Activated naive CD8-positive, alpha-beta T cell treated with anti-CD3 and anti-CD28 coated beads for 36 hours (primary cell): Measurements from ENCODE around the gene MPST. TPM values are rescaled to one million over a fixed set of nuclear protein-coding genes. Genes with fewer than 3 reads are reported as not detected.

Experiments
- DNase-seq: peaks from one replicate; pipeline ENCODE4 v3.0.0; 2021
- H3K27ac Mint-ChIP-seq: one replicate; pipeline ENCODE4 v1.8.0; 2022; ENCODE audit warnings: mild to moderate bottlenecking, moderate library complexity, mixed read lengths
- H3K27me3 Mint-ChIP-seq: one replicate; pipeline ENCODE4 v1.8.0; 2022; ENCODE audit warnings: mild to moderate bottlenecking, mixed read lengths
- H3K36me3 Mint-ChIP-seq: one replicate; pipeline ENCODE4 v1.8.0; 2021; ENCODE audit warnings: mild to moderate bottlenecking, mixed read lengths
- H3K4me1 Mint-ChIP-seq: one replicate; pipeline ENCODE4 v1.8.0; 2021; ENCODE audit warnings: mixed read lengths
- H3K4me3 Mint-ChIP-seq: one replicate; pipeline ENCODE4 v1.8.0; 2022; ENCODE audit warnings: mild to moderate bottlenecking, moderate library complexity, mixed read lengths
- H3K9me3 Mint-ChIP-seq: one replicate; pipeline ENCODE4 v1.8.0; 2022; ENCODE audit warnings: mixed read lengths
- total RNA-seq, 2 experiments: library from RNA; stranded (reverse); gene quantifications; one replicate each; pipeline ENCODE4 v1.2.3, GENCODE V29; 2021

Gene MPST
- total RNA-seq, 2 experiments from 2014 or later: 5.5 to 5.6 TPM

DNA sequence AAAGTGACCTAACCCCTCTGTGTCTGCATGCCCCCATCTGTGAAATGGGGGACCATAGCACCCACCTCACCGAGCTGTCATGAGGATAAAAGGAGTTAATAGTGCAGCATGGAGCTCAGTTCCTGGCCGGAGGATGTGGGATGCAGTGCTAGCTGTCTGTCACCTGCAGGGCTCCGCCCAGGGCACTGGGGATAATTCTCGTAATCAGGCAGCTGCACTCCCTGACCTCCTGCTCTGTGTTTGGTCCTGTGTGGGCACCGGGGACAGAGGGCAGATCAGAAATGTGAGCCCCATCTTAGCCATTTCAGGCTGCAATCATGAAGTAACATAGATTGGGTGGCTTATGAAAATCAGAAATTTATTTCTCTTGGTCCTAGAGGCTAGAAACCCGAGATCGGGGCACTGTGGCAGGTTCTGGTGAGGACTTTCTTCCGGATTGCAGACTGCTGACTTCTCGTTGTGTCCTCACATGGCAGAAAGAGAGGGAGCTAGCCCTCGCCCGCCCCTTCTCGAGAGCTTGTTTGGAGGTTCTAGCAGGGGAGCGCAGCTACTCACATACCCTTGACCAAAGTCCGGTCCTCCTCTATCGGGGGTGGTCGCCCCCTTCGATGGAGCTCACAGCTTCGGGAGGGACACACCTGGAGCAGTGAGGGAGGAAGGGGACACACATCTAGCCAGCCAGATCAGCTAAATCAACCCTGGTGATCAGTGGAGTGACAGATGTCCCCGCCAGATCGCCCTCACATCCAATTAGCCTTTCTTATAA is 35.2 kb downstream of the MPST start:
- no peak overlapping the region for H3K4me3 Mint-ChIP-seq
- no peak for DNase-seq
- no peak overlapping the region for H3K27ac Mint-ChIP-seq
- H3K4me1 Mint-ChIP-seq: peaks cover 11% of the 10 kb centered on the region
- H3K36me3 Mint-ChIP-seq: peaks cover 1% of the 10 kb centered on the region
- H3K9me3 Mint-ChIP-seq: no peaks in the 10 kb centered on the region
- no peaks in the 10 kb centered on the region for H3K27me3 Mint-ChIP-seq

DNA sequence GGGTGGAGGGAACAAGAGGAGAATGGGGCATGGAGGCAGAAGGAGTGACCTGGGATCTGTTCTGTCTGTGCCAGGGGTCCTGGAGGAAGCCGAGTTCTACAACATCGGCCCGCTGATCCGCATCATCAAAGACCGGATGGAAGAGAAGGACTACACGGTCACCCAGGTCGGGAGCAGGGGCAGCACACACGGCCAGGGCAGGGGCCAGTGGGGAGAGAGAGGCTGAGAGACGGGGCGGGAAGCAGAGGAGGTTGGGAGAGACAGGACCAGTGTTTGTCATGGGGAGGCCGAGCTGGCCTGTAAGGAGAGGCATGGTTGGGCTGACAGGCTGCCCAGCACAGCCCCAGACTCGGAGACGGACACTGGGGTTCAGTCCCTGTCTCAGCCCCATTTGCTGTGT is 36.7 kb downstream of the MPST start:
- Mint-ChIP-seq H3K9me3 (no peaks in the 10 kb centered on the region), H3K4me1 (peaks cover 19% of the 10 kb centered on the region), H3K27me3 (no peaks in the 10 kb centered on the region), H3K4me3 (no peak overlapping the region), H3K27ac (no peak overlapping the region), H3K36me3 (peaks cover 3% of the 10 kb centered on the region)
- DNase-seq: no peak

DNA sequence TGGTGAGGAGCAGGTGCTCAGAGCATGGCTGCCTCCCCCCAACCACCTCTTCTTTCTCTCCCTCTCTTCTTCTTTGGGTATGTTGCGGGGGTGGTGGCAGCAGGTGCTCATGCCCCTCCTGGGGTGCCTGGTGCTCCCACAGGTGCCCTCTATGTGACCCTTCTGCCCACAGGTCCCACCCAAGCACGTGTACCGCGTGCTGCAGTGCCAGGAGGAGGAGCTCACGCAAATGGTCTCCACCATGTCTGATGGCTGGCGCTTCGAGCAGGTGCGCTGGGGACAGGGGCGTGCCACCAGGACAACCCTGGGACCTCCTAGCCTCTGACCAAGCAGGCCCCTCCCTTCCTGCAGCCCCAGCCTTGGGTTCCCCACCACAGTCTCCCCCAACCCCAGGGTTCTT is 37.7 kb downstream of the MPST start:
- Mint-ChIP-seq H3K9me3 (no peaks in the 10 kb centered on the region), H3K4me3 (no peak overlapping the region), H3K27ac (peak overlapping the region; percentile 45), H3K27me3 (no peaks in the 10 kb centered on the region), H3K36me3 (peaks cover 3% of the 10 kb centered on the region), H3K4me1 (peaks cover 21% of the 10 kb centered on the region)
- no peak for DNase-seq

DNA sequence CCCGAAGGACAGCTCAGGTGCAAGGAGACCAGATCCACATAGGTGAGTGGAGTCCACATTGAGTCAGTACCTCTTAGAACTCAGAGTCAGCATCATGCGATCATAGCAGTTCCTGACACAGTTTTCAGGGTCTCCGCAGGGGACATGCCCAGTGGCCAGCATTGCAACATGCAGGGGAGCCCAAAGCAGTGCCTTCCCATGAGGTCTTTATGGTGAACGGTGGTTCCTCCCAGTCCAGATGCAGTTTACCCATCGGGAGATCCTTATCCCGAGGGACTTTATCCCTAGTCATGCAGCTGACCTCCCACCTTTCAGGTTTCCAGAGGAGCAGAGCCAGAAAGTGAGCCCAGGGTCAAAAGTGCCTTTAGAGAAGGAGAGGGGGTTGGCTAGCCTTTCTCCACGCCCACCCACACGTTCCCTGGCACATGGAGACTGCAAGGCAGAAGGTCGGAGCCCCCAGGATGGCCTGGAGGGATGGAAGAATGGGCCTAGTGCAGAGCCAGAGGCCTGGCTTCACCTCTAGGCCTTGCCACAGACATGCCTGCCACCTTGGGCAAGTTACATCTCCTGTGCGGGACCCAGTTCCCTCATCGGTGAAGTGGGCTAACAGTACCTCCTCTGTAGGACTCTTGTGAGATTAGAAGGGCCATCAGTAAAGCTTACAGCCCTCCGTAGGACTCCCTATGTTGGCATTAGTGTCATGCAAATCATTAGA is 38.4 kb downstream of the MPST start:
- no peaks in the 10 kb centered on the region for H3K27me3 Mint-ChIP-seq

DNA sequence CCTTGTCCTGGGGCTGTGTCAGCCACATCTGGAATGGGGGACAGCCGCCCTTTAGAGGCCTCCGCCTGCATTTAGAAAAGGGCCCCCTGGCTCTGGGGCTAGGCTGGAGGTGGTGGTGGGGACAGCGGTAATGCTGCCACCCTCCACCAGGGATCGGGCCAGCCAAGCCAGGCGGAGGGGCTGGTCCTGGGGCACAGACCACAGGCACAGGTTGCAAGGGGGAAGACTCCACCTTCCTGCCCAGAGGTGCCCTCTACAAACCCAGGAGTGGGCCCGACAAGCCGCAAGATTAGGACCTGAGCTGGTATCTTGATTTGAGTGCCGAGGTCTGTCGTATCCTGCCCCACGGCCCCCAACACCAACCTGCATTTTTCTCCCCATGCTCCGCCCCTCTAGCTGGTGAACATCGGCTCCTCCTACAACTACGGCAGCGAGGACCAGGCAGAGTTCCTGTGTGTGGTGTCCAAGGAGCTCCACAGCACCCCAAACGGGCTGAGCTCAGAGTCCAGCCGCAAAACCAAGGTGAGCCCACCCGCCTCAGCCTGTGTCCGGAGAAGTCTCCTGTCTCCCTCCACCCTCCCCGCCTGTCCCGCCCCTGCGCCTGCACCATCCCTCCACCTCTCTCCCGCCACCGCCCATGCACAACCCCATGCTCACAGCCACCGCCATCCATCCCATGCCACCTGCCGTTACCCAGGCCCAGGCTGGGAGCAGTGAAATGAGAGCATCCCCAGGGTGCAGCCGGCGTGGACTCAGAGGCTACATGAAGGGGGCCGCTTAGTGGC is 39.6 kb downstream of the MPST start:
- Mint-ChIP-seq H3K4me1 (peaks cover 15% of the 10 kb centered on the region), H3K4me3 (no peak overlapping the region), H3K27ac (no peak overlapping the region), H3K9me3 (no peaks in the 10 kb centered on the region), H3K27me3 (no peaks in the 10 kb centered on the region), H3K36me3 (peaks cover 2% of the 10 kb centered on the region)
- DNase-seq: no peak

More for the DNA sequence above, 38.4 kb downstream of the MPST start:
- H3K9me3 Mint-ChIP-seq: no peaks in the 10 kb centered on the region
- H3K27ac Mint-ChIP-seq: no peak overlapping the region
- H3K4me1 Mint-ChIP-seq: peaks cover 16% of the 10 kb centered on the region
- H3K4me3 Mint-ChIP-seq: no peak overlapping the region
- peaks cover 3% of the 10 kb centered on the region for H3K36me3 Mint-ChIP-seq
- DNase-seq: no peak

DNA sequence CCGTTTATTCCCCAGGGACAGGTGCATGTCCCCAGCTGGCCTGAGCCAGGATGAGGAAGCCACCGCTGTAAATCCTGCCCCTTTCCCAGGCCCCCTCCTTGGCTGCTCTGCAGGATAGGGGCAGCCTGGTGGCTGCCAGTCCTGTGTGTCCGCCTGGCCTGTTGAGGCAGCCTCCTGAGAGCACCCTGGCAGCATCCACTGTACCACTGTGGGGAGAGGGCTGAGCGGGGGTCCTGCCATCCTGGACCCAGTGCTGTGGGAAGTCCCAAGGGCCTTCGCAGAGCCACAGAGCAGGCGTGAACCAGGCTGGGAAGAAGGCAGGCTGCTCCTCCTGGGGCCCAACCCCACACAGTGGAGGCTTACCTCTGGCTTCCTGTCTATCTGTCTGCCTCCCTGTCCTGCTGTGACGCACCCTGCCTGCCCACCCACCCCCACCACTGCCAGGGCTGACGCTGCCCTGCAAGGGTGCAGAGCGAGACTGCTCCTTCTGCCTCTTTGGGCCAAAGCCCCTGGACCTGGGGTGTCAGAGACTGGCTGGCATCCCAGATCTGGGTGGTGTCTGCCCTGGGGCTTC is 40.4 kb downstream of the MPST start:
- Mint-ChIP-seq H3K36me3 (peaks cover 3% of the 10 kb centered on the region), H3K4me1 (peaks cover 15% of the 10 kb centered on the region), H3K9me3 (no peaks in the 10 kb centered on the region), H3K27ac (no peak overlapping the region), H3K27me3 (no peaks in the 10 kb centered on the region), H3K4me3 (no peak overlapping the region)
- no peak for DNase-seq

DNA sequence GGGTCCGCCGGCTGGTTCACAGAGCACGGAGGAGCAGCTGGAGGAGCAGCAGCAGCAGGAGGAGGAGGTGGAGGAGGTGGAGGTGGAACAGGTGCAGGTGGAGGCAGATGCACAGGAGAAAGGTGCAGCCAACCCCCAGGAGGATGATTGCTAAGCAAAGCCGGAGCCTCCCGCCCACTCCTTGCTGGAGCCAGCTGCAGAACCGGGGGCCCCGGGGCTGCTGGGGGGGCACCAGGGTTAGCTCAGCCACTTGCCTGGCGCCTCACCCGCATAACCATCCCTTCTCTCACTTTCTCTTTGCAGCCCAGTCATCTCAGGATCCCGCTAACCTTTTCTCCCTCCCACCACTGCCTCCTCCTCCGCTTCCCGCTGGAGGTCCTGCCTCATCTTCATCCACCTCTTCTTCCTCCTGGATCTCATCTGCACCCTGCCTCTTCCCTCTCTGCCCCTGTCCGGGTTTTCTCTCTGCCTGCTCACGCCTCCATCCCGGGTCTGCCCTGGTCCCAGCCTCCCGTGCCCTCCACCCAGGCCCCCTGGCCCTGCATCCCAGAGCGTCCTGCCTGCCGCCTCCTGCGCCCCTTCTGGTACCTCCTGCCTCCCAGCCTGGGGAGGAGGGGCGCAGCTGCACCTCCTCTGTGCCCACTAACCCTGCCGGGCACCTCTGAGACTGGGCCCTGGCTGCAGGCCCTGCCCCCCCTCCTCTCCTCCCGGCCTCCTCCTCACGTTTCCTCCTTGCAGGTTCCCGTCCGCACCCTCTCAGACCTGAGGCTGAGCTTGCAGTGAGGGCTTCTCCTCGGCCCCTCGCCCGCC is 41.5 kb downstream of the MPST start:
- no peak overlapping the region for H3K27ac Mint-ChIP-seq
- DNase-seq: peak; percentile 78
- no peak overlapping the region for H3K4me3 Mint-ChIP-seq

DNA sequence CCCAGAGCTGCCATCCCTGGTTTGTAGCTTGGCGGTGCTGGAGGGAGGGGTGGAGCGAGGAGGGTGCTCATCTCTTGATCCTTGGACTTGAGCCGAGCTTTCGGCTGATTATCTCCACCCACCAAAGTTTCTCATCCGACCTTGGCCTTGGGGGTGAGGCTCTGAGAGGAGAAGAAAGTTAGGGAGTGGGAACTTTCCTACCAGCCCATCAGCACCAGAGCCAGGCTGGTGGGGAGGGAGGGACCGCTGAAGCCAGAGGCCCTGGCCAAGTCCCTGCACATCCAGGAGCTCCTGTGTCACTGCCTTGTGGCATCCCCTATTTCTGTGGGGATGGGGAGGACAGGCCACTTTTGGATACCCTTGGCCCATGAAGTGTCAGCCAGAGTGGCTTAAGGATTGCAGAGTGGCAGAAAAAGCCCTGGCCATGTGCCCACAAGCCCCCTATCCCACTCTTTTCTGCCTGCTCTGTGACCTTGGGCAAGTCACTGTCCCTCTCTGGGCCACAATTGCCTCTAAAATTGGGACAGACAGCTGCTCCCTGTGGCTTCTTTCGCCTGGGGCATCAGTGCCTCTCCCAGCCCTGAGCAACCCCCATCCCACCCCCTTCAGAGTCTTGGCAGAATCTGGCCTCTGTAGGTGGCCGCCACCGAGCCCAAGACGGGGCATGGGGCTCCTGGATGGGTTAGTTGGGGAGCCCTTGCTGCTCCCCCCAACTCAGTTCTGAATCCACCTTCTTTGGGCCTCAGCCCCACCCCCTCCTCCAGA is 42.3 kb downstream of the MPST start:
- no peak for DNase-seq
- Mint-ChIP-seq H3K27me3 (no peaks in the 10 kb centered on the region), H3K9me3 (no peaks in the 10 kb centered on the region), H3K4me3 (no peak overlapping the region), H3K27ac (no peak overlapping the region), H3K4me1 (peaks cover 15% of the 10 kb centered on the region), H3K36me3 (peaks cover 3% of the 10 kb centered on the region)

More for the DNA sequence above, 41.5 kb downstream of the MPST start:
- Mint-ChIP-seq H3K4me1 (peaks cover 15% of the 10 kb centered on the region), H3K9me3 (no peaks in the 10 kb centered on the region), H3K27me3 (no peaks in the 10 kb centered on the region), H3K36me3 (peaks cover 3% of the 10 kb centered on the region)

DNA sequence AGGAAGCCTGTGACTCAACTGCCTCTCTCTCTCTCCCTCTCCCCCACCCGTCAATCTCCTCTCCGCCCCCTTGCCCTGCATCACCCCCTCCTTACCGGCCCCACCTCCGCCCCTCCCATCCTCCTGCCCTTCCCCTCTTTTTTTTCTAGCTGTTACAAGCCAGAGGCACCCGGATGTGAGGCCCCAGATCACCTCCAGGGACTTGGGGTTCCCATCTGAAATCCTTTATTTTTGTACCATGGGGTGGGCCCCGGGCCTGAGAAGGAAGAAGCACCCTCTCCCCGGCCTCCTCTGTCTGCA is 42.8 kb downstream of the MPST start:
- no peak overlapping the region for H3K27ac Mint-ChIP-seq
- no peaks in the 10 kb centered on the region for H3K9me3 Mint-ChIP-seq
- peaks cover 15% of the 10 kb centered on the region for H3K4me1 Mint-ChIP-seq
- DNase-seq: no peak
- H3K27me3 Mint-ChIP-seq: no peaks in the 10 kb centered on the region
- H3K4me3 Mint-ChIP-seq: no peak overlapping the region
- H3K36me3 Mint-ChIP-seq: peaks cover 3% of the 10 kb centered on the region

DNA sequence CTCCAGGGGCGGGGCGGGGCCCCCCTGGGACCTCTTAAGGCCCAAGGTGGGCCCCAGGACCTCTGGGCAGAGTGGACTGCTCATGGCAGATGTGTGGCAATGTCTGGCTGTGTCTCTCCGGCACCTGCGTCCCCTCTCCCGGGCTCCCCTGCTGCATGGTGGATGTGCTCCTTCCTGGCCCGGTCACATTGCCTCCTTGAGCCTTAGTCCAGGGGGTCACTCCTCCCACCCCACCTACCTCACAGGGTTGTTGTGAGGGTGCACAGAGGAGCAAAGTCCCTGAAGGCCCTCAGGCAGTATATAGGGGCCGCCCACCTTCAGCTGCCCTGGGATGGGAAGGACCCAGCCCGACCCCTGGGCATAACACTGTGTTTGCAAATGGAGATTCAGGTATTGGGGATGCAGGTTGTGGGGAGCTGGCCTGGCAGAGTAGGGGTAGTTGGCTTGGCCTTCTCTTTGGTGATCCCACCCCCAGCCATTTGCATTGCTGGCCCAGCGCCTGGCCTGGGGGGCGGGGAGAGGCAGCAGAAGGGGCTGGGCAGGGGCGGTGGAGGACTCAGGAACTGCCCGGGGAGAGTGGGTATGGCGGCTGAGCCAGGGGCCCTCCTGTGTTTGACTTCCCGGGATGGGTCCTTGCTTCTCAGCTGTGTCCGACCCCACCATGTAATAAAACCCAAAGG is 43.3 kb downstream of the MPST start:
- H3K27me3 Mint-ChIP-seq: peaks cover 5% of the 10 kb centered on the region
- H3K36me3 Mint-ChIP-seq: peaks cover 3% of the 10 kb centered on the region
- H3K4me1 Mint-ChIP-seq: peaks cover 15% of the 10 kb centered on the region
- DNase-seq: no peak
- no peaks in the 10 kb centered on the region for H3K9me3 Mint-ChIP-seq
- H3K27ac Mint-ChIP-seq: no peak overlapping the region
- no peak overlapping the region for H3K4me3 Mint-ChIP-seq

DNA sequence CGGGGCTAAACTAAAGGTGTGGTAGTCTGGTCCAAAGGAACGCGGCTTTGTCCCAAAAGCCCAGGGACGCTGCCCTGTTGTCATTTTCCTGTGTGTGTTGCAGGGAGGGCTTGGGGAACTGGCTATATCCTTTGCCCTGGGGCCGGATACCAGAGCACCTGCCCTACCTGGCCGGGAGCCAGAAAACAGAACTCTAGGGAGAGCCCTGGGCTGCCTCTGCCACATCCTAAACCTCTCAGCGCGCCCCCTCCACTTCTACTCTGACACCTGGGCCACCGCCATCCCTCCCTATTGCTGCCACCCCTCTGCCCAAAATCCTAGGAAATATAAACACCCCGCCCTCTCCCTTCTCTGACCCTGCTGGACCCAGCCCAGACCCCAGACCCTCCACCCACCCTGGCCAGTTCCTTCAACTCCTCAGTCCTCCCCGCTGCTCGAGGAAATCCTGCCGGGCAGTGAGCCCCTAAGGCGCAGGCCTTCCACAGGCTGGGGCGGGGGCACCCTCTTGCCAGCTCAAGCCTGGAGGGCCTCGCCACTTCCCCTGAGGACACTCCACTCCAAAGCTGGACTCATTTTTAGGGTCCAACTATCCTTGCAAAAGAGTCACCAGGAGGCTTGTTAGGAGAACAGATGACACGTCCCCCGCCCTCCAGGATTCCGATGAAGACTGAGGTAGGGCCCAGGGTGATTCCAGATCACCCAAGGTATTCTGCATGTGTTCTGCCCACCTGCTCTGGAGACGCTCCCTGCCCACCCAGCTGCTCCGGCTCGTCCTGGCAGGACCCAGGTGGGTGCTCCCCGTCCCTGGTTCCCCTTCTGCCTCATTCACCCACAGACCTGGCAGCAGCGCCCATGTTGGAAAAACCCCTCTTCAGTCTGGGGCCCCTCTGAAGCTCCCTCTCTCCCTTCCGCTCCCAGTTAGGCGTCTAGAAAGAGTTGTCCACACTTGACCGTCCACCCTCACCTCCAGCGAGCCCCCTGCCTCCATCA is 44.2 kb downstream of the MPST start:
- no peak overlapping the region for H3K4me3 Mint-ChIP-seq
- H3K9me3 Mint-ChIP-seq: no peaks in the 10 kb centered on the region
- H3K27ac Mint-ChIP-seq: no peak overlapping the region
- peaks cover 14% of the 10 kb centered on the region for H3K27me3 Mint-ChIP-seq
- no peak for DNase-seq
- peaks cover 15% of the 10 kb centered on the region for H3K4me1 Mint-ChIP-seq
- H3K36me3 Mint-ChIP-seq: peaks cover 3% of the 10 kb centered on the region

DNA sequence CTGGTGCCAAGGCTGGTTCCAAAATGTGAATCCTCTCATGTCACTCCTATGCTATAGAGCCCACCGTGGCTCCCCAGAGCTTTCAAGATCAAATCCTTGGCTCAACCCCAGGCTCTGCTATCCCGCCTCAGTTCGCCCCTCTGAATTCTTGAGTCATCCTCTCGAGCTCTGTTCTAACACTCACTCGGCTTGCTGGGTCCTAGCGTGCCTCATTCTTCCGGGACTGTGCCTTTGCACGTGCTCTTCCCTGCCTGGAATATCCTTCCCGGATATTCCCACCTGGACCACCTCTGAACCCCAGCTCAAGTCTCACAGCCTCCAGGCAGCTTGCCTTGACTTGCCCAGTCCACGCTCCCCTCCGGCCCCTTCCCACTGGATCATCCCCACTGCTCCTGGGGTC is 45.0 kb downstream of the MPST start:
- no peak overlapping the region for H3K4me3 Mint-ChIP-seq
- H3K27ac Mint-ChIP-seq: no peak overlapping the region
- no peaks in the 10 kb centered on the region for H3K9me3 Mint-ChIP-seq
- peaks cover 3% of the 10 kb centered on the region for H3K36me3 Mint-ChIP-seq
- peaks cover 17% of the 10 kb centered on the region for H3K27me3 Mint-ChIP-seq
- H3K4me1 Mint-ChIP-seq: peaks cover 15% of the 10 kb centered on the region
- no peak for DNase-seq

DNA sequence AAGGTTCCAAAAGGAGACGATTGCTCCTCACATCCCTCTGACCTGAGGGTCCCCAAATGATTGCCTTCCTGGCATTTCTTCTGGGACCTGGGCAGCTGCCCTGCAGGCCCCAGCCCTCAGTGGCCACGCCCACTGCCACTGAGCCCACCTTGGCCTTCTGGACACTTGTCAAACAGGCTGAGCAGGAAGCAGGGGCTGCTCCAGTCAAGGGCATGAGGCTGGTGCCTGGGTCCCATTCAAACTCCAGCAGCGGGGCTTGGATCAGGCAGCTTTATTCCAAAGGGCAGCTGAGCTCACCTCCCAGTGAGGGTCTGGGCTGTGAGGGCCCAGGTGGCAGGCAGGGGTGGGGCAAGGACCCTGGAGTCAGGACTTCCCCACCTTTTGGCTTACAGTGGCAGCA is 45.6 kb downstream of the MPST start:
- peaks cover 15% of the 10 kb centered on the region for H3K4me1 Mint-ChIP-seq

More for the DNA sequence above, 45.6 kb downstream of the MPST start:
- H3K27ac Mint-ChIP-seq: no peak overlapping the region
- peaks cover 3% of the 10 kb centered on the region for H3K36me3 Mint-ChIP-seq
- H3K27me3 Mint-ChIP-seq: peaks cover 23% of the 10 kb centered on the region
- no peak for DNase-seq
- no peaks in the 10 kb centered on the region for H3K9me3 Mint-ChIP-seq
- H3K4me3 Mint-ChIP-seq: no peak overlapping the region
